ENCODE data around the gene MCTP1.

MCTP1 gene

GRCh38 chr5:94944160-94944559 is 340.7 kb downstream of the MCTP1 start:
- in situ Hi-C loops (cut with MboI; ENCODE audit: low pct_unique_long_range_greater_than_20kb, low sequenced_read_pairs, unreplicated experiment) = no loop called here
- DNase-seq (ENCODE audit: low spot score) = no peak
- TF ChIP-seq, protein P1, sequence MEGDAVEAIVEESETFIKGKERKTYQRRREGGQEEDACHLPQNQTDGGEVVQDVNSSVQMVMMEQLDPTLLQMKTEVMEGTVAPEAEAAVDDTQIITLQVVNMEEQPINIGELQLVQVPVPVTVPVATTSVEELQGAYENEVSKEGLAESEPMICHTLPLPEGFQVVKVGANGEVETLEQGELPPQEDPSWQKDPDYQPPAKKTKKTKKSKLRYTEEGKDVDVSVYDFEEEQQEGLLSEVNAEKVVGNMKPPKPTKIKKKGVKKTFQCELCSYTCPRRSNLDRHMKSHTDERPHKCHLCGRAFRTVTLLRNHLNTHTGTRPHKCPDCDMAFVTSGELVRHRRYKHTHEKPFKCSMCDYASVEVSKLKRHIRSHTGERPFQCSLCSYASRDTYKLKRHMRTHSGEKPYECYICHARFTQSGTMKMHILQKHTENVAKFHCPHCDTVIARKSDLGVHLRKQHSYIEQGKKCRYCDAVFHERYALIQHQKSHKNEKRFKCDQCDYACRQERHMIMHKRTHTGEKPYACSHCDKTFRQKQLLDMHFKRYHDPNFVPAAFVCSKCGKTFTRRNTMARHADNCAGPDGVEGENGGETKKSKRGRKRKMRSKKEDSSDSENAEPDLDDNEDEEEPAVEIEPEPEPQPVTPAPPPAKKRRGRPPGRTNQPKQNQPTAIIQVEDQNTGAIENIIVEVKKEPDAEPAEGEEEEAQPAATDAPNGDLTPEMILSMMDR (IDR thresholded peaks at IDR 0.05; ENCODE audit: extremely low read depth, insufficient read depth, missing control alignments) = no peak

DNA sequence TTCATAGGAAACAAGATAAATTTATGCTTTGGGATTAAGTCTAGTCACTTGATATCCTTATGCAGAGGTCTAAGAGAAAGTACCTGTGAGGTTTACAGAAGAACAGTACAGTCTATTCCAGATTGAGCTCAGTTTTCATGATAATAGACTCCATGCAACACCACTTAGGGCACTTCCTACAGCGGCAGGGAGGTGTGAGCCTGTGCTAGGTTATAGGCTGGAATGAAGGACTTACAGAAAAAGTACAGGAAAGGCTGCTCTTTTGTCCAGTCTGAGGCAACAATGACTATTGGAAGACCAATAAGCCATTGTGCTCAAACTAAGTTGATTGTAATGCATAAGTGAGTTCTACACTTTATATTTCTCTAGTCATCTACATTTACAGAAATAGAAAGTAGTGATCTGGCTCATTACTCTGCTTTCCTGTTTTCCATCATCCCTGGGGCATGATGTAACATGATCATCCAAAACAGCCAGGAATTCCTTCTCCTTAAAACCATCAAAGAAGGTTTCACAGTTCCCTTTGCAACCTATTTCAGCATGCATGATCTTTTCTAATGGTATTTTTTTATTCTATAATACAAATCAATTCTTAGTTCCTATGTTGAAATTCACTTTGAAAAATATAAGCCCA is 343.7 kb downstream of the MCTP1 start:
- DNase-seq (ENCODE audit: low spot score) = no peak
- in situ Hi-C loops (cut with MboI; ENCODE audit: low pct_unique_long_range_greater_than_20kb, low sequenced_read_pairs, unreplicated experiment) = no loop called here
- TF ChIP-seq, protein P1 (IDR thresholded peaks at IDR 0.05; ENCODE audit: extremely low read depth, insufficient read depth, missing control alignments) = no peak

DNA sequence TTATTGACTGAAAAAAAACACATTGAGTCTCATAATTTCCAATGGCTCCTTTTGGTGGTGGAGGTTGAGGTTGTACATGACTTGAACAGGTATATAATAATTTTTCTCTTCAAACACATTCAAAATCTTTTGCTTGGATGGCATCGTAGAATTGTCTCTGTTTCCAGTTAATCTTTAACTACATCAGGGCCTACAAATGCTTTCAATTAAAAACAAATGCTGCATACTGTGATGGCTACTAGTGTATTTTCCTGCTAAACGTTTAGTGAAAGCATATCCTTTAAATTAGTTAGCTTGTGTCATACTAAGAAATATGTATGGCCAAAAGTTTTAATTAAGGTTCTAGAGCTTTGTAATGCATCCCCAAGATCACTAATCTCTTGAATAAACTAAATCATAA is 352.6 kb downstream of the MCTP1 start:
- in situ Hi-C loops (cut with MboI; ENCODE audit: low pct_unique_long_range_greater_than_20kb, low sequenced_read_pairs, unreplicated experiment) = no loop called here
- TF ChIP-seq, protein P1 (IDR thresholded peaks at IDR 0.05; ENCODE audit: extremely low read depth, insufficient read depth, missing control alignments) = no peak
- DNase-seq (ENCODE audit: low spot score) = no peak

DNA sequence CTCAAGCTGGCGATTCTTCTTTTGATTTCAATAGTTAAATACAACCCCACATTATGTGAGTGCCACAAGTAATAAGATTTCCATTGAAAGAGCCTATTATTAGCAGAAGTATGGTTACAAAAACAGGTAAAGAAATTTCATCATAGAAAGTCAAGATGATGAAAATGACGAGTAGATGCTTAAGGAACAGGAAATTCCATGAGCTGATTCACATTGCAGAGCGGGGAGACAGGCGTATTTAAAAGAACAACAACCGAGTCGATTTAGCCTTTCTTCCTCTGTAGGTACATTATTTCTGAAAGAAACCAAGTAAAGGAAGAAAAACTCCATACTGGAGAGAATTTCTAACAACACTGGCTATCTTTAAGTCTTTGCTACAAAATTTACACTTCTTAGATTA is 356.0 kb downstream of the MCTP1 start:
- TF ChIP-seq, protein P1 (IDR thresholded peaks at IDR 0.05; ENCODE audit: extremely low read depth, insufficient read depth, missing control alignments) = no peak
- no peak for DNase-seq (ENCODE audit: low spot score)
- in situ Hi-C loops (cut with MboI; ENCODE audit: low pct_unique_long_range_greater_than_20kb, low sequenced_read_pairs, unreplicated experiment) = no loop called here

- in situ Hi-C loops (cut with MboI; ENCODE audit: low pct_unique_long_range_greater_than_20kb, low sequenced_read_pairs, unreplicated experiment) = no loop called here
- TF ChIP-seq, protein P1 (IDR thresholded peaks at IDR 0.05; ENCODE audit: extremely low read depth, insufficient read depth, missing control alignments) = no peak
- DNase-seq (ENCODE audit: low spot score) = no peak
Observed at GRCh38 chr5:94920570-94920969, 364.3 kb downstream of the MCTP1 start.

DNA sequence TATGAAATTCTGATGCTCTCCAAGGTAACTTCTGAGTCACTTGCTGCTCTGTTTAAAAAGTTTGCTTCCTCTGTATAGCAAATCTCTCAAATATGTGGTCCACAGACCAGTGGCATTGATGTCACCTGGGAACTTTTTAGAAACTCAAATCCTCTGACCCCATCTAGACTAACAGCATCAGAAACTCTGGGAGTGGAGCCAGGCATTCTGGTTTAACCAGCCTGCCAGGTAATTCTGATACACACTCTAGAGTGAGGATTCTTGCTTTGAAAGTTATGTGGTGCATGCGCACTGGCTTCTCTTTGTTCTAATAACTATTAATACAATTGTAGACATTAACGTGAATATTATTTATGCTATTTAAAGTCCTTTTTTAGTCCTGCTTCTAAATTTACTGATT is 368.3 kb downstream of the MCTP1 start:
- in situ Hi-C loops (cut with MboI; ENCODE audit: low pct_unique_long_range_greater_than_20kb, low sequenced_read_pairs, unreplicated experiment) = no loop called here
- TF ChIP-seq, protein P1 (IDR thresholded peaks at IDR 0.05; ENCODE audit: extremely low read depth, insufficient read depth, missing control alignments) = no peak
- DNase-seq (ENCODE audit: low spot score) = no peak
